ENCODE data around the gene DLG2. TPM values are rescaled to one million over a fixed set of nuclear protein-coding genes. Genes with fewer than 3 reads are reported as not detected.

Gene DLG2
- polyA plus RNA-seq, 3 donors: 0.24 to 0.39 TPM; not detected in 1

- H3K27ac ChIP-seq (ENCODE audit: low read depth in 1 of 2, low read length in 2 of 2): no peak overlapping the region
- Mint-ChIP-seq H3K4me3 (no peak overlapping the region), H3K9me3 (peaks cover 0 to 2% (median 0%) of the 10 kb centered on the region in 7 donors), H3K27me3 (ENCODE audit: low read depth in 3 of 3) (no peaks in the 10 kb centered on the region), H3K36me3 (no peaks in the 10 kb centered on the region), H3K27ac (no peak overlapping the region), H3K4me1 (no peaks in the 10 kb centered on the region)
- no peaks in the 10 kb centered on the region for H4K20me1 ChIP-seq (ENCODE audit: insufficient read depth, low read length)
- H3K4me2 ChIP-seq (replicated peaks; ENCODE audit: extremely low read depth, low read length, poor library complexity, severe bottlenecking): no peak overlapping the region
- WGBS (ENCODE audit: insufficient coverage): 100% methylated on average over 1 of the region's 5 CpGs
- H3K79me2 ChIP-seq (ENCODE audit: insufficient read depth, low read length): no peaks in the 10 kb centered on the region
- no peaks in the 10 kb centered on the region for H3K27me3 ChIP-seq (ENCODE audit: control insufficient read depth in 2 of 2, insufficient read depth in 2 of 2, low read length in 2 of 2)
- no peak overlapping the region for H3K9ac ChIP-seq (ENCODE audit: insufficient read depth, low read length, poor library complexity, severe bottlenecking)
- no peak overlapping the region for H3K4me3 ChIP-seq (replicated peaks in 1 of 3; ENCODE audit: low read depth in 2 of 3, low read length in 3 of 3)
- no peaks in the 10 kb centered on the region for H3K9me3 ChIP-seq (replicated peaks in 1 of 2; ENCODE audit: control insufficient read depth in 1 of 2, insufficient read depth in 1 of 2, low read length in 2 of 2)
- no peaks in the 10 kb centered on the region for H3K36me3 ChIP-seq (replicated peaks in 1 of 2; ENCODE audit: control insufficient read depth in 1 of 2, insufficient read depth in 2 of 2, low read length in 2 of 2)
- no peaks in the 10 kb centered on the region for H3K4me1 ChIP-seq (ENCODE audit: control insufficient read depth in 1 of 2, insufficient read depth in 2 of 2, low read length in 2 of 2)
- no peak for DNase-seq
- no peak for TF ChIP-seq CTCF (IDR thresholded peaks at IDR 0.05)
- intact Hi-C loops (cut with micrococcal nuclease): no loop called here
- no peak overlapping the region for H2AFZ ChIP-seq (ENCODE audit: insufficient read depth, low read depth, low read length, poor library complexity, severe bottlenecking)
Observed at GRCh38 chr11:83572581-83573496, 2054.3 kb downstream of the DLG2 start.

DNA sequence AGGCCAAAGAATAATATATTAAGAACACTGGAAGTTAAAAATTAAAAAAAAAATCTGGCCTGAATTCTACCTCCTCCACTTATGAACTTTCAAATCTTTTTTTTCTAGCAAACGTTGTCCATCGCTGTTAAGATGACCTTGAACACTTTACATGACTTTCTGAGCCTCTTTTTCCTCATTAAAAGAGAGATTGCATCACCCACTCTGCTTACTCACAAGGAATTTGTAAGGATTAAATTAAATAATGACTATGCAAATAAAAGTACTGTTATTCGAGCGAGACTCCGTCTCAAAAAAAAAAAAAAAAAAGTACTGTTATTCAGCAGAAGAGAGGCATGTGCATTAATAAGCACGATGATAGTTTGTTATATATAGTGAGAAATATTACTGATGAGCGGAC, 2055.8 kb downstream of the DLG2 start:
- intact Hi-C loops (cut with micrococcal nuclease): no loop called here
- no peaks in the 10 kb centered on the region for H3K4me1 ChIP-seq (ENCODE audit: control insufficient read depth in 1 of 2, insufficient read depth in 2 of 2, low read length in 2 of 2)
- H3K4me3 ChIP-seq (replicated peaks in 1 of 3; ENCODE audit: low read depth in 2 of 3, low read length in 3 of 3): no peak overlapping the region
- no peak for DNase-seq
- no peak overlapping the region for H3K27ac Mint-ChIP-seq
- H3K9me3 Mint-ChIP-seq: peaks cover 0 to 2% (median 0%) of the 10 kb centered on the region in 7 donors
- TF ChIP-seq CTCF (IDR thresholded peaks at IDR 0.05): no peak
- no peak overlapping the region for H2AFZ ChIP-seq (ENCODE audit: insufficient read depth, low read depth, low read length, poor library complexity, severe bottlenecking)
- H4K20me1 ChIP-seq (ENCODE audit: insufficient read depth, low read length): no peaks in the 10 kb centered on the region
- no peaks in the 10 kb centered on the region for H3K36me3 Mint-ChIP-seq
- H3K27me3 ChIP-seq (ENCODE audit: control insufficient read depth in 2 of 2, insufficient read depth in 2 of 2, low read length in 2 of 2): no peaks in the 10 kb centered on the region
- no peak overlapping the region for H3K4me2 ChIP-seq (replicated peaks; ENCODE audit: extremely low read depth, low read length, poor library complexity, severe bottlenecking)
- no peaks in the 10 kb centered on the region for H3K79me2 ChIP-seq (ENCODE audit: insufficient read depth, low read length)
- no peaks in the 10 kb centered on the region for H3K4me1 Mint-ChIP-seq
- no peaks in the 10 kb centered on the region for H3K36me3 ChIP-seq (replicated peaks in 1 of 2; ENCODE audit: control insufficient read depth in 1 of 2, insufficient read depth in 2 of 2, low read length in 2 of 2)
- no CpG with 5 or more reads among the region's 7 CpGs for WGBS (ENCODE audit: insufficient coverage)
- no peak overlapping the region for H3K9ac ChIP-seq (ENCODE audit: insufficient read depth, low read length, poor library complexity, severe bottlenecking)
- H3K9me3 ChIP-seq (replicated peaks in 1 of 2; ENCODE audit: control insufficient read depth in 1 of 2, insufficient read depth in 1 of 2, low read length in 2 of 2): no peaks in the 10 kb centered on the region
- no peak overlapping the region for H3K4me3 Mint-ChIP-seq
- no peaks in the 10 kb centered on the region for H3K27me3 Mint-ChIP-seq (ENCODE audit: low read depth in 3 of 3)
- H3K27ac ChIP-seq (ENCODE audit: low read depth in 1 of 2, low read length in 2 of 2): no peak overlapping the region

Measured in CD14-positive monocyte (primary cell).